Measurements from ENCODE around the gene TRIM47. TPM values are rescaled to one million over a fixed set of nuclear protein-coding genes. Genes with fewer than 3 reads are reported as not detected.

TRIM47 gene
- total and polyA plus RNA-seq, 2 of the 13 experiments (the other 11 are each of a cell fraction or from before 2014, with no cell fraction given): 33.5 to 82.0 TPM

GRCh38 chr17:75846692-75847613 lies 31.4 kb downstream of the TRIM47 start (continued):
- TF ChIP-seq ZNF777 (CRISPR knock-in tag; IDR thresholded peaks at IDR 0.05): no peak
- TF ChIP-seq RELA (CRISPR knock-in tag; IDR thresholded peaks at IDR 0.05): no peak
- peak; percentile 68; the same call in 1 of the 2 replicates for TF ChIP-seq KMT2A (CRISPR knock-in tag; IDR thresholded peaks at IDR 0.05)
- TF ChIP-seq ZHX2 (IDR thresholded peaks at IDR 0.05; ENCODE audit: low read depth): no peak; the same call in 1 of the 2 replicates
- no peak for TF ChIP-seq ZHX2 (CRISPR knock-in tag; IDR thresholded peaks at IDR 0.05; ENCODE audit: borderline replicate concordance)
- TF ChIP-seq SIX4 (CRISPR knock-in tag; IDR thresholded peaks at IDR 0.05): peak; percentile 78
- TF ChIP-seq CREBL2 (CRISPR knock-in tag; IDR thresholded peaks at IDR 0.05; ENCODE audit: borderline replicate concordance): no peak
- TF ChIP-seq RXRB (CRISPR knock-in tag; IDR thresholded peaks at IDR 0.05; ENCODE audit: borderline replicate concordance): peak; percentile 88
- TF ChIP-seq PLRG1 (conservative IDR thresholded peaks at IDR 0.05): no peak
- peak; percentile 74 for TF ChIP-seq ZNF18 (CRISPR knock-in tag; IDR thresholded peaks at IDR 0.05; ENCODE audit: insufficient replicate concordance)
- TF ChIP-seq PPARG (CRISPR knock-in tag; conservative IDR thresholded peaks at IDR 0.05): no peak
- TF ChIP-seq ATAD3A (CRISPR knock-in tag; IDR thresholded peaks at IDR 0.05): no peak
- TF ChIP-seq TEAD3 (CRISPR knock-in tag; optimal IDR thresholded peaks at IDR 0.05; ENCODE audit: borderline replicate concordance): peak; percentile 83
- TF ChIP-seq ELF3 (CRISPR knock-in tag; IDR thresholded peaks at IDR 0.05): peak; percentile 42
- peak; percentile 94; the same call in 1 of the 2 replicates for TF ChIP-seq ZIK1 (CRISPR knock-in tag; IDR thresholded peaks at IDR 0.05; ENCODE audit: borderline replicate concordance, low read depth)
- peak; percentile 62; the same call in 1 of the 2 replicates for TF ChIP-seq BHLHE40 (IDR thresholded peaks at IDR 0.05; ENCODE audit: low read length)
- peak; percentile 99 for TF ChIP-seq TFAP4 (IDR thresholded peaks at IDR 0.05; ENCODE audit: borderline replicate concordance, low read depth)
- no peak for TF ChIP-seq SMARCC2 (IDR thresholded peaks at IDR 0.05)
- peak; percentile 98 for TF ChIP-seq SALL1 (CRISPR knock-in tag; IDR thresholded peaks at IDR 0.05)
- TF ChIP-seq KDM3A (CRISPR knock-in tag; IDR thresholded peaks at IDR 0.05; ENCODE audit: low read depth): peak; percentile 94

Measured in HepG2 (cell line).